ENCODE data around the gene MED26.
"Not testable (repeated sequence)": the region's sequence is repeated elsewhere in the genome, so short reads cannot be mapped to it uniquely, and the experiment has no call there.

The MED26 gene

DNA sequence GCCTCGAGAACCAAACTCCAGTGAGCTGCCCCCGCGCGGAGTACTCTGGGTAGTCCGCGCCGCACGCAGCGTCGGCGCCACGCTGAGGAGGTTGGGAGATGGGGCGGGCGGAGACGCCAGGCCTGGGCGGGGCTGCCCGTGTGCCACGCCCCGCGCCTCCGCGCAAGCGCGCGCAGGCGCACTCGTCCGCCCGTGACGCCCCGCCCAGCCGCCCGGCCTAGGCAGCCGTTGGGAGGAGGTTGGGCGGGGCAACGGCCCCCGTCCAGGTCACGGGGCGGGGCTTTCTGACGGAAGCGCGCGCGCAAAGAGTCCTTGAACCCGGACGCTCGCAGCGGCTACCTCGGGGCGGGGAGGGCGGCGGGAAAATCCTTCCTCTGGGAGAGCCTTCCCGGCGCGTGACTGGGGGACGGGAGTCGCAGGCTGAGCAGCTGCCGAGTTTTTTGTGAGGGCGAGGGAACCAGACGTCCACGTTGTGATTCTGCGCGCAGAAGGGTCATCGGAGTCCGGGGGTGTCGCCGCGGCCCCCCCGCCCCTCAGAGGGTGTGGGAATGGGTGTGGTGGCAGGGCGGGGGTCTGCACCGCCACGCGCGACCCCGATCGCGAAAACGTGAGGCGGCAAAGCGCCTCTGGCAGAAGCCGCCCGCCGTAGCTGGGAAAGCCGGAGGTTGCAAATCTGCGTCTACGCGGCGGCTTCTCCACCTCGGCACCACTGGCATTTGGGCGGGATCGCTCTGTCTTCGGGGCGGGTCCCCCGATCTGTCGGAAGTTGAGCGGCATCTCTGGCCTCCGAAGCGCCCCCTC, at the start of gene MED26:
MED26 (minus strand) TSS at position 22 of the 801 bp plus-strand sequence. CDS start 261 bp downstream, outside the sequence.
- DNase-seq: peak; percentile 92

DNA sequence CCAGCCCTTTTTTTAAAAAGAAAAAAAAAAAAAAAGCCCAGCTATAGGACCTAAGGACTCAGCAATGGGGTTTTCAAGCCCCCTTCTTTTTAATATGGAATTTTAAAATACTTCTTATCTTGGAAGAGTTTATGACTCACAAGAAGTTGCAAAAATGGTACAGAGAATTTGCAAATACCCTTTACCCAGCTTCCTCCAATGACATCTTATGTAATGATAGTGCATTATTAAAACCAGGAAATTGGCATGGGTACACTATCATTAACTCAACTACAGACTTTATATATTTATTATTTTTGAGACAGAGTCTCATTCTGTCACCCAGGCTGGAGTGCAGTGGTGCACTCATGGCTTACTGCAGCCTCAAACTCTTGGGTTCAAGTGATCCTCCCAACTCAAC, 49.1 kb upstream of the MED26 start:
- DNase-seq: no peak

DNA sequence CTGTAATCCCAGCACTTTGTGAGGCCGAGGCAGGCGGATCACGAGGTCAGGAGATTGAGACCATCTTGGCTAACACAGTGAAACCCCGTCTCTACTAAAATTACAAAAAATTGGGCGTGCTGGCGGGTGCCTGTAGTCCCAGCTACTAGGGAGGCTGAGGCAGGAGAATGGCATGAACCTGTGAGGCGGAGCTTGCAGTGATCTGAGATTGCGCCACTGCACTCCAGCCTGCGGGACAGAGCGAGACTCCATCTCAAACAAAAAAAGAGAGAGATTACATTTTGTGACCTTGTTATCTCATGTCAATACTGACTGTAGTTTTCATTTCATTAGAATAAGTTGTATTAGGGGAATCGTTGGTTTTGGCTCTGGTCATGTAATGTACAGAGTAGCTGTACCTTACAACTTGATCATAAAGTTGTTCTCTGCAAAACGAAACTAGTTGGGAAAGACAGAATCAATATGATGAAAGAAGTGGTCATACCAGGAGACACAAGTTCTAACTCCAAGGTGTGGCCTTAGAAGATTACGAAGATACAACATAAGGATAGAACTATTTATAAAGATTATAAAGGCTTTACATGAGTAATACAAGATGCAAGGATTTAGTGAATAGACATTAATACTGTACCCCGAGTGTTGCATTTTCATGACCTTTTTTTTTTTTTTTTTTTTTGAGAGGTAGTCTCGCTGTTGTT, 48.2 kb upstream of the MED26 start:
- DNase-seq: no peak

DNA sequence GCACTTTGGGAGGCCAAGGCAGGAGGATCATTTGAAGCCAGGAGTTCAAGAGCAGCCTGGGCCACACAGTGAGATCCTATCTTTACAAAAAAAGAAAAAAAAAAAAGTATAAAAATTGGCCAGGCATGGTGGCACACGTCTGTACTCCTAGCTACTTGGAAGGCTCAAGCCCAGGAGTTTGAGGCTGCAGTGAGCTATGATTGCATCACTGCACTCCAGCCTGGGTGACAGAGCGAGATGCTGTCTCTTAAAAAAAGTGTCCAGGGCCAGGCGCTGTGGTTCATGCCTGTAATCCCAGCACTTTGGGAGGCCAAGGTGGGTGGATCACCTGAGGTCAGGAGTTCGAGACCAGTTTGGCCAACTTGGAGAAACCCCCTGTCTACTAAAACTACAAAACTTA, 45.8 kb upstream of the MED26 start:
- not testable (repeated sequence) for DNase-seq

- DNase-seq: no peak
Observed at GRCh38 chr19:16673231-16673630, 45.2 kb upstream of the MED26 start.

DNA sequence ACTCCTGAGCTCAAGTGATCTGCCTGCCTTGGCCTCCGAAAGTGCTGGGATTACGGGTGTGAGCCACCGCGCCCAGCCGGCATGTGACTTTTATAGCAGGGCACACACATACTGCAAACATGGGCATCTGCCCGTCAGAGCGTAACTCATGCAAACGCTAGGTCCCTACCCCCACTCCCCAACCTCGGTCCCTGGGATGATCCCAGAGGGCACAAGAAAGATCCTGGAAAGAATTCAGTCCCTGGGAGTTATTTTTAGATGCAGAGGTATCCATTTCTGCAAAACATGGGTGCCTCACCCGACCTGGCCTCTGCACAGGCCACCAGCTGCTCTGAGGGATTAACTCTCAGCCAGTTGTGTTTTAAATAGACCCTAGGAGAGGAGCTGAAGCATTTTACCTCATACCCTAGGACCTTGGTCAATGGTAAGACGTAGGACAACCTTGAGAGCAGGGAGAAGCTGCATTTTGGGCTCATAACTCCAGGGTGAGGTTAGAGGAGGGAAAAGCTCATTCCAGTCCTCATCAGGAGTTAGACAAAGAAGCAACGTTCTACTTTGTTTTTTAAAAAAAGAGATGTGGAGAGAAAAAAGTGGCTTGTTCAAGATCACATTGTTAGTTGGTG, 43.8 kb upstream of the MED26 start:
- DNase-seq: no peak

- no peak for DNase-seq
Observed at GRCh38 chr19:16670291-16670690, 42.3 kb upstream of the MED26 start.

DNA sequence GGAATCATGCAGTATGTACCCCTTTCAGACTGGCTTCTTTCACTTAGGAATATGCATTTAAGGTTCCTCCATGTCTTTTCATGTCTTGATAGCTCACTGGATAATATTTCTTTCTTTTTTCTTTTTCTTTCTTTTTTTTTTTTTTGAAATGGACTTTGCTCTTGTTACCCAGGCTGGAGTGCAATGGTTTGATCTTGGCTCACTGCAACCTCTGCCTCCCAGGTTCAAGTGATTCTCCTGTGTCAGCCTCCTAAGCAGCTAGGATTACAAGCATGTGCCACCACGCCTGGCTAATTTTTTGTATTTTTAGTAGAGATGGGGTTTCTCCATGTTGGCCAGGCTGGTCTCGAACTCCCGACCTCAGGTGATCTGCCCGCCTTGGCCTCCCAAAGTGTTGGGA, 40.7 kb upstream of the MED26 start:
- not testable (repeated sequence) for DNase-seq

DNA sequence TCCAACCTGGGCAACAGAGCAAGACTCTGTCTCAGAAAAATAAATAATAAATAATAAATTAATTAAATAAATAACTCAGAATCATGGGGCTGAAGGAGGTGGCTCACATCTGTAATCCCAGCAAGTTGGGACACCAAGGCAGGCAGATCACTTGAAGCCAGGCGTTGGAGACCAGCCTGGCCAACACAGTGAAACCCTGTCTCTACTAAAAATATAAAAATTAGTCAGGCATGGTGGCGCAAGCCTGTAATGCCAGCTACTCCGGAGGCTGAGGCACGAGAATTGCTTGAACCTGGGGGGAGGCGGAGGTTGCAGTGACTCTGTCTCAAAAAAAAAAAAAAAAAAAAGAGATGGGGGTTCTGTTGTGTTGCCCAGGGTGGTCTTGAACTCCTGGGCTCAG, 40.2 kb upstream of the MED26 start:
- DNase-seq: no peak

- no peak for DNase-seq
Observed at GRCh38 chr19:16661480-16662034, 33.6 kb upstream of the MED26 start.

- DNase-seq: no peak
Observed at GRCh38 chr19:16660763-16661479, 32.9 kb upstream of the MED26 start, which contains the start of gene TMEM38A. Gene TMEM38A (plus strand): TSS chr19:16661139. CDS start chr19:16661218, 79 bp downstream.

DNA sequence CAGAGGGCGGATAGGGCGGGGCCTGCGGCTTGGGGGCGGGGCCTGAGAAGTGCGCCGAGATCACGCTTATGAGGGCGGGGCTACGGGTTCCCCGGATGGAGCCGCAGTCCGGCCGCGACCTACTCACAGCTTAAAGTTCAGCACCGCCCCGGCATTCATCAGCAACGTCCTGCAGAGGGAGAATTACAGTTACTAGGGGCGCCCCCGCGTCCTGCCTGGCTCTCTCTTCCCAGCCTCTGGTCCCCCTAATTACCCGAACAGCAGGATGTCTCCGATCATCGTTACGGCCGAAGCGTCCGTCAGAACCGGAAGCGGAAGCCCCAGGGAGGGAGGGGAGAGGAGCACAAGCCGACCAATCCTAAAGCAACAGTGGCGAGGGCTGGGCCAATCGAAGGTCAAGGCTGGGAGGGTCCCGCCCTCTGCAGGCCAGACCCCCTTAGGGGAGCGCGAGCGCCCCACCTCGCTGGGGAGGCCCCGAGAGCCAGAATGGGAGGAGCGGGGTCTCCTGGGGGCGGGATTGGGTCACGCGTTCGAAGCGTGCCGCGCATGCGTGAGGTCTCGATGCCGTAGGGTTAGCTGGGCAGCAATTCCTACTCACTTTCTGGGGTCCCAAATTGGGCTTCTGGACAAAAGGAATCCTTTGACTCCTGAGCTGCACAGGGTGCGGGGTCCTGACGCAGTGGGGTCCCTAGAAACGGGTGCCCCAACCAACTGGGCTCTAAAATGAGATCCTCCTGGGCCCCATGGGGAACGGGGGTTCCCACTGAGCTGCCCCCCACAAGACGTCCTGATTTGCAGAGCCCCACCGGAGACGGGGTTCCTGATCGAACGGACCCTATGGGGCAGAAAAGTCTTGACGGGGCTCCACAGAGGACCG, 32.1 kb upstream of the MED26 start, which contains the start of gene SMIM7:
SMIM7 (minus strand) TSS at position 313 of the 877 bp plus-strand sequence; CDS start at position 279, 34 bp downstream.
- peak; percentile 98 for DNase-seq

GRCh38 chr19:16659464-16659831, 31.4 kb upstream of the MED26 start:
- DNase-seq: no peak

GRCh38 chr19:16657384-16657783, 29.4 kb upstream of the MED26 start:
- DNase-seq: no peak

- no peak for DNase-seq
Observed at GRCh38 chr19:16655727-16656126, 27.7 kb upstream of the MED26 start.

GRCh38 chr19:16654627-16655026, 26.6 kb upstream of the MED26 start:
- no peak for DNase-seq

GRCh38 chr19:16654140-16654539, 26.1 kb upstream of the MED26 start:
- no peak for DNase-seq

DNA sequence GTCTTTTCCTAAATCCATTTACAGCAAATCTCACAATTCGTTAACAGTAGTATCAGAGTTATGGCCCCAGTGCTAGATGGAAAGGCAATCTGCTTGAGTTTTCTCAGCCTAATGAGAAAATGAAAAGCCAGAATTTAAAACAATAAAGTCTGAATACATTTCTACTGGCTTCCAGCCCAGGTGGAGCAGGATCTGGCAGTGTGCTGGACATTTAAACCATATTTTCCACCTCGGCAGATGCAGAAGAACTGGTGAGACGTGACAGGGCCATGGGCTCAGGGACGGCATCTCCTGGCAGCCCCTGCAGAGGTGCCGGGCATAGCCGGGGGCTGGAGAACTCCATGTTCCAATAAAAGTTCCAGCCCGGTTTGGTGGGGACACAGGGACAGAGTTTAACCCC, 24.9 kb upstream of the MED26 start:
- no peak for DNase-seq

- not testable (repeated sequence) for DNase-seq
Observed at GRCh38 chr19:16651421-16652188, 23.6 kb upstream of the MED26 start.

DNA sequence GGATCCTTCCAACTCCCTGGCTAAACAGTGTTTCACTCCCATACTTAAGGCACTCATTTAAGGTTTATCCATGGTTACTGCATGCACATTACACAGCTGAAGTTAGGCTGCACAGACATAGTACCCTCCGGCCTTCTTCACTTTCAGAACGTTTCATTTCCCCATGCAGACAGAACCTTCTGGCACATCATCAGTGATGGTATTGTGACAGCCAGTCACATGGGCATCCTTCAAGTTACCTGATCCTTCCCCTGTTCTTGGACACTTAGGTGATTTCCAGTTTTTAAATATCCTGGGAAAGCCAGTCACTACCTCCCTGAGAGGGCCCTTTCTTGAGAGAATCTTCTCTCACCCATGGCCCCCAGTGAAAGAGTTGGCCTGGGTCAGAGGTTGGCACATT, 22.8 kb upstream of the MED26 start:
- no peak for DNase-seq

DNA sequence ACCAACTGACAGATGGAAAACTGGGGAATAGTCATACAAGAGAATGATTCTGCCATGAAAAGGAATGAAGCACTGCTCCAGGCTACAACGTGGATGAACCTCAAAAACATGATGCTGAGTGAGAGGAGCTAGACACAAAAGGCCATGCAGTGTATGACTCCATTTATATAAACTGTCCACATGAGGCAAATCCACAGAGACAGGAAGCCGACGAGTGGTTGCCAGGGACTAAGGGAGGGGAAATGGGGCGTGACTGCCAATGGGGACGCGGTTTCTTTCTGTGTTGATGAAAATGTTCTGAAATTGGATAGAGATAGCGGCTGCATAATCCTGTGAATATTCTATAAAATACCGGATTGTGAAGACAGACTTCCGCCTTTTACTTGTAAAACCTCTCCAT, 21.7 kb upstream of the MED26 start:
- no peak for DNase-seq

All from NK-92 treated with Interleukin-12 subunit alpha and Interleukin-12 subunit beta, amount 100 ng/mL, for 24 hours (cell line).